HCT116 (cell line): ENCODE data around the gene DPP6.

Experiments used
- ELF1 ChIP-seq: IDR thresholded peaks from 2 replicates; pipeline ENCODE4 v1.6.1; 2012; ENCODE audit warnings: low read depth, borderline replicate concordance
- EZH2 ChIP-seq: fragments of 200-600 bp; sonication (generic); IDR thresholded peaks from 2 replicates; pipeline ENCODE4 v1.6.1; 2017; ENCODE audit warnings: antibody characterized with exemption, mixed run types
- POLR2A ChIP-seq: IDR thresholded peaks from 2 replicates; pipeline ENCODE4 v1.7.0; 2011; ENCODE audit warnings: borderline replicate concordance; ENCODE audit not compliant: insufficient read depth, insufficient read length; ENCODE audit errors: extremely low read depth
- POLR2AphosphoS5 ChIP-seq: IDR thresholded peaks from 2 replicates; pipeline ENCODE4 v1.6.1; 2011; ENCODE audit warnings: mild to moderate bottlenecking, low read depth, low read length, moderate library complexity
- RAD21 ChIP-seq: IDR thresholded peaks from 2 replicates; pipeline ENCODE4 v1.6.1; 2012; ENCODE audit warnings: low read depth, mild to moderate bottlenecking
- SP1 ChIP-seq: IDR thresholded peaks from 2 replicates; pipeline ENCODE4 v1.6.1; 2012; ENCODE audit warnings: low read depth
- YY1 ChIP-seq: IDR thresholded peaks from 2 replicates; pipeline ENCODE4 v1.6.1; 2011; ENCODE audit warnings: low read length, low read depth, moderate library complexity, mild to moderate bottlenecking; ENCODE audit not compliant: insufficient replicate concordance; ENCODE audit errors: extremely low read depth
- ZFX ChIP-seq: fragments of 450-650 bp; IDR thresholded peaks from 2 replicates; pipeline ENCODE4 v1.6.1; 2017
- TF ChIP-seq, protein P1 (sequence below), 3 experiments: fragments of 200-600 bp in 1 of 3; sonication (generic) in 1 of 3; IDR thresholded peaks in 2 of 3; conservative IDR thresholded peaks in 1 of 3; 2 replicates each; pipeline ENCODE4 v1.5.1; 2012 to 2017; ENCODE audit warnings: low read depth in 2 of 3, low read length in 2 of 3, antibody characterized with exemption in 1 of 3, borderline replicate concordance in 1 of 3, control low read depth in 1 of 3, mild to moderate bottlenecking in 1 of 3, mixed read lengths in 1 of 3, mixed run types in 1 of 3, moderate library complexity in 1 of 3; ENCODE audit not compliant: insufficient read depth in 1 of 3
- TF ChIP-seq, protein P2 (sequence below): IDR thresholded peaks from 2 replicates; pipeline ENCODE4 v1.6.1; 2012; ENCODE audit warnings: low read depth
- TF ChIP-seq, protein P3 (sequence below): IDR thresholded peaks from 2 replicates; pipeline ENCODE4 v1.6.1; 2012
- TF ChIP-seq, protein P4 (sequence below): IDR thresholded peaks from 2 replicates; pipeline ENCODE4 v1.6.1; 2012

GRCh38 chr7:154911411-154911810 is 859.2 kb downstream of the DPP6 start:
- TF ChIP-seq, protein P1, sequence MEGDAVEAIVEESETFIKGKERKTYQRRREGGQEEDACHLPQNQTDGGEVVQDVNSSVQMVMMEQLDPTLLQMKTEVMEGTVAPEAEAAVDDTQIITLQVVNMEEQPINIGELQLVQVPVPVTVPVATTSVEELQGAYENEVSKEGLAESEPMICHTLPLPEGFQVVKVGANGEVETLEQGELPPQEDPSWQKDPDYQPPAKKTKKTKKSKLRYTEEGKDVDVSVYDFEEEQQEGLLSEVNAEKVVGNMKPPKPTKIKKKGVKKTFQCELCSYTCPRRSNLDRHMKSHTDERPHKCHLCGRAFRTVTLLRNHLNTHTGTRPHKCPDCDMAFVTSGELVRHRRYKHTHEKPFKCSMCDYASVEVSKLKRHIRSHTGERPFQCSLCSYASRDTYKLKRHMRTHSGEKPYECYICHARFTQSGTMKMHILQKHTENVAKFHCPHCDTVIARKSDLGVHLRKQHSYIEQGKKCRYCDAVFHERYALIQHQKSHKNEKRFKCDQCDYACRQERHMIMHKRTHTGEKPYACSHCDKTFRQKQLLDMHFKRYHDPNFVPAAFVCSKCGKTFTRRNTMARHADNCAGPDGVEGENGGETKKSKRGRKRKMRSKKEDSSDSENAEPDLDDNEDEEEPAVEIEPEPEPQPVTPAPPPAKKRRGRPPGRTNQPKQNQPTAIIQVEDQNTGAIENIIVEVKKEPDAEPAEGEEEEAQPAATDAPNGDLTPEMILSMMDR (IDR thresholded peaks at IDR 0.05 in 2 of 3, conservative IDR thresholded peaks at IDR 0.05 in 1 of 3; ENCODE audit: borderline replicate concordance in 1 of 3, insufficient read depth in 1 of 3, low read depth in 2 of 3, low read length in 2 of 3), result no peak
- TF ChIP-seq ZFX, result no peak
- TF ChIP-seq RAD21, result no peak
- TF ChIP-seq POLR2AphosphoS5, result no peak
- TF ChIP-seq YY1, result no peak
- TF ChIP-seq POLR2A, result no peak
- TF ChIP-seq, protein P2, sequence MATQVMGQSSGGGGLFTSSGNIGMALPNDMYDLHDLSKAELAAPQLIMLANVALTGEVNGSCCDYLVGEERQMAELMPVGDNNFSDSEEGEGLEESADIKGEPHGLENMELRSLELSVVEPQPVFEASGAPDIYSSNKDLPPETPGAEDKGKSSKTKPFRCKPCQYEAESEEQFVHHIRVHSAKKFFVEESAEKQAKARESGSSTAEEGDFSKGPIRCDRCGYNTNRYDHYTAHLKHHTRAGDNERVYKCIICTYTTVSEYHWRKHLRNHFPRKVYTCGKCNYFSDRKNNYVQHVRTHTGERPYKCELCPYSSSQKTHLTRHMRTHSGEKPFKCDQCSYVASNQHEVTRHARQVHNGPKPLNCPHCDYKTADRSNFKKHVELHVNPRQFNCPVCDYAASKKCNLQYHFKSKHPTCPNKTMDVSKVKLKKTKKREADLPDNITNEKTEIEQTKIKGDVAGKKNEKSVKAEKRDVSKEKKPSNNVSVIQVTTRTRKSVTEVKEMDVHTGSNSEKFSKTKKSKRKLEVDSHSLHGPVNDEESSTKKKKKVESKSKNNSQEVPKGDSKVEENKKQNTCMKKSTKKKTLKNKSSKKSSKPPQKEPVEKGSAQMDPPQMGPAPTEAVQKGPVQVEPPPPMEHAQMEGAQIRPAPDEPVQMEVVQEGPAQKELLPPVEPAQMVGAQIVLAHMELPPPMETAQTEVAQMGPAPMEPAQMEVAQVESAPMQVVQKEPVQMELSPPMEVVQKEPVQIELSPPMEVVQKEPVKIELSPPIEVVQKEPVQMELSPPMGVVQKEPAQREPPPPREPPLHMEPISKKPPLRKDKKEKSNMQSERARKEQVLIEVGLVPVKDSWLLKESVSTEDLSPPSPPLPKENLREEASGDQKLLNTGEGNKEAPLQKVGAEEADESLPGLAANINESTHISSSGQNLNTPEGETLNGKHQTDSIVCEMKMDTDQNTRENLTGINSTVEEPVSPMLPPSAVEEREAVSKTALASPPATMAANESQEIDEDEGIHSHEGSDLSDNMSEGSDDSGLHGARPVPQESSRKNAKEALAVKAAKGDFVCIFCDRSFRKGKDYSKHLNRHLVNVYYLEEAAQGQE, result no peak
- TF ChIP-seq SP1, result no peak
- TF ChIP-seq, protein P3, sequence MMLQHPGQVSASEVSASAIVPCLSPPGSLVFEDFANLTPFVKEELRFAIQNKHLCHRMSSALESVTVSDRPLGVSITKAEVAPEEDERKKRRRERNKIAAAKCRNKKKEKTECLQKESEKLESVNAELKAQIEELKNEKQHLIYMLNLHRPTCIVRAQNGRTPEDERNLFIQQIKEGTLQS, result no peak
- TF ChIP-seq EZH2, result no peak
- TF ChIP-seq, protein P4, sequence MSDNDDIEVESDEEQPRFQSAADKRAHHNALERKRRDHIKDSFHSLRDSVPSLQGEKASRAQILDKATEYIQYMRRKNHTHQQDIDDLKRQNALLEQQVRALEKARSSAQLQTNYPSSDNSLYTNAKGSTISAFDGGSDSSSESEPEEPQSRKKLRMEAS, result no peak
- no peak for TF ChIP-seq ELF1
